ENCODE results near the gene PPFIBP1. TPM values are rescaled to one million over a fixed set of nuclear protein-coding genes. Genes with fewer than 3 reads are reported as not detected.
A peak's percentile ranks its signal among the peaks of the same experiment; 100 is the strongest.
"Not testable (repeated sequence)": the region's sequence is repeated elsewhere in the genome, so short reads cannot be mapped to it uniquely, and the experiment has no call there.

PPFIBP1 gene
- polyA plus RNA-seq, 1 of the 3 experiments (the other 2 are of a cell fraction): 55.0 TPM

DNA sequence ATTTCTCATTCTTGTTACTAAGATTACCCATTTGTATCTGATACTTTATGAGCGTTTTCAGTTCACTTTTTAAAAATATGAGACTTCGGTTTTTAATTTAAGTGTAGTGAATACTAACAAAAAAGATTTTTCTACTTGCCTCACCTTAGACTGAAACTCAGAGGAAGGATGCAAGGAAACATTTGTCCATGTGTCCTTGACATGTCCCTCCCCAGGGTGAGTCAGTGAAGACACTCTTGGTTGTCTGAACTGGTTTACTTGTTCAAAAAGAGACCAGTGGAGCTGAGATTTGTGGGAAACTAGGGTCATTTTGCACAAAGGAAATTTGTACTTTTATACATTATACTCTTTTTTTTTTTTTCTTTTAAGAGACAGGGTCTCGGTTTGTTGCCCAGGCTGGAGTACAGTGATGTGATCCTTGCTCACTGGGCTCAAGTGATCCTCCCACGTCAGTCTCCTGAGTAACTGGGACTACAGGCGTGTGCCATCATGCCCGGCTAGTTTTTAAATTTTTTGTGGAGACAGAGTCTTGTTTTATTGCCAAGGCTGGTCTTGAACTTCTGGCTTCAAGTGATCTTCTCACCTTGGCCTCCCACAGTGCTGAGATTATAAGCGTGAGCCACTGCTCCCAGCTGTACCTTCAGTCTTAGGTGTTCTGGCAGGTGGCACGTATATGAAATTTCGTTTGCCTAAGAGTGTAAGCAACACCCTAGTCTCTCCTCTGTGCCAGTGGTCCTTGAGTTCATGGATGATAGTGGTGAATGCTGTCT is 56.7 kb downstream of the PPFIBP1 start:
- Histone ChIP-seq H3K4me3 (ENCODE audit: low read depth in 2 of 2, low read length in 1 of 2) (no peak overlapping the region), H3K9me3 (no peaks in the 10 kb centered on the region), H3K9ac (no peak overlapping the region), H3F3A (replicated peaks; ENCODE audit: insufficient read depth) (peaks cover 11% of the 10 kb centered on the region), H3K27ac (ENCODE audit: low read depth in 2 of 2, low read length in 1 of 2) (peak overlapping the region in 1 of 2 experiments; percentile 13; a peak in 2 of 4 replicates), H2AFZ (ENCODE audit: low read depth) (no peak overlapping the region), H3K79me2 (ENCODE audit: insufficient read depth) (peaks cover 100% of the 10 kb centered on the region), H3K4me1 (ENCODE audit: control insufficient read depth in 1 of 2, insufficient read depth in 2 of 2, low read depth in 1 of 2, low read length in 1 of 2) (peaks cover 0 to 40% of the 10 kb centered on the region in 2 experiments), H3K4me2 (no peak overlapping the region), H3K36me3 (replicated peaks in 1 of 2; ENCODE audit: control insufficient read depth in 1 of 2, insufficient read depth in 2 of 2, low read length in 1 of 2) (peaks cover 26 to 52% of the 10 kb centered on the region in 2 experiments), H3K27me3 (ENCODE audit: insufficient read depth) (no peaks in the 10 kb centered on the region), H4K20me1 (ENCODE audit: insufficient read depth) (no peaks in the 10 kb centered on the region), H3K9me2 (no peaks in the 10 kb centered on the region)
- no peak for TF ChIP-seq GABPA (IDR thresholded peaks at IDR 0.05; ENCODE audit: low read depth)
- TF ChIP-seq NRF1 (IDR thresholded peaks at IDR 0.05; ENCODE audit: low read depth, low read length): no peak
- no peak for TF ChIP-seq RFX5 (IDR thresholded peaks at IDR 0.05; ENCODE audit: low read length)
- no peak for TF ChIP-seq FOSL2 (IDR thresholded peaks at IDR 0.05; ENCODE audit: borderline replicate concordance, low read depth)
- no peak for TF ChIP-seq YY1 (IDR thresholded peaks at IDR 0.05; ENCODE audit: low read depth)
- TF ChIP-seq, protein P1, sequence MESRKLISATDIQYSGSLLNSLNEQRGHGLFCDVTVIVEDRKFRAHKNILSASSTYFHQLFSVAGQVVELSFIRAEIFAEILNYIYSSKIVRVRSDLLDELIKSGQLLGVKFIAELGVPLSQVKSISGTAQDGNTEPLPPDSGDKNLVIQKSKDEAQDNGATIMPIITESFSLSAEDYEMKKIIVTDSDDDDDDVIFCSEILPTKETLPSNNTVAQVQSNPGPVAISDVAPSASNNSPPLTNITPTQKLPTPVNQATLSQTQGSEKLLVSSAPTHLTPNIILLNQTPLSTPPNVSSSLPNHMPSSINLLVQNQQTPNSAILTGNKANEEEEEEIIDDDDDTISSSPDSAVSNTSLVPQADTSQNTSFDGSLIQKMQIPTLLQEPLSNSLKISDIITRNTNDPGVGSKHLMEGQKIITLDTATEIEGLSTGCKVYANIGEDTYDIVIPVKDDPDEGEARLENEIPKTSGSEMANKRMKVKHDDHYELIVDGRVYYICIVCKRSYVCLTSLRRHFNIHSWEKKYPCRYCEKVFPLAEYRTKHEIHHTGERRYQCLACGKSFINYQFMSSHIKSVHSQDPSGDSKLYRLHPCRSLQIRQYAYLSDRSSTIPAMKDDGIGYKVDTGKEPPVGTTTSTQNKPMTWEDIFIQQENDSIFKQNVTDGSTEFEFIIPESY (IDR thresholded peaks at IDR 0.05; ENCODE audit: borderline replicate concordance, low read depth): no peak
- TF ChIP-seq TEAD4 (IDR thresholded peaks at IDR 0.05; ENCODE audit: borderline replicate concordance, insufficient read depth): no peak
- TF ChIP-seq EZH2phosphoT487 (IDR thresholded peaks at IDR 0.05; ENCODE audit: borderline replicate concordance, low read depth): no peak
- TF ChIP-seq TAF1 (IDR thresholded peaks at IDR 0.05; ENCODE audit: borderline replicate concordance, low read depth, low read length): no peak
- TF ChIP-seq POLR2AphosphoS5 (IDR thresholded peaks at IDR 0.05; ENCODE audit: low read depth, low read length): no peak
- TF ChIP-seq, protein P2, sequence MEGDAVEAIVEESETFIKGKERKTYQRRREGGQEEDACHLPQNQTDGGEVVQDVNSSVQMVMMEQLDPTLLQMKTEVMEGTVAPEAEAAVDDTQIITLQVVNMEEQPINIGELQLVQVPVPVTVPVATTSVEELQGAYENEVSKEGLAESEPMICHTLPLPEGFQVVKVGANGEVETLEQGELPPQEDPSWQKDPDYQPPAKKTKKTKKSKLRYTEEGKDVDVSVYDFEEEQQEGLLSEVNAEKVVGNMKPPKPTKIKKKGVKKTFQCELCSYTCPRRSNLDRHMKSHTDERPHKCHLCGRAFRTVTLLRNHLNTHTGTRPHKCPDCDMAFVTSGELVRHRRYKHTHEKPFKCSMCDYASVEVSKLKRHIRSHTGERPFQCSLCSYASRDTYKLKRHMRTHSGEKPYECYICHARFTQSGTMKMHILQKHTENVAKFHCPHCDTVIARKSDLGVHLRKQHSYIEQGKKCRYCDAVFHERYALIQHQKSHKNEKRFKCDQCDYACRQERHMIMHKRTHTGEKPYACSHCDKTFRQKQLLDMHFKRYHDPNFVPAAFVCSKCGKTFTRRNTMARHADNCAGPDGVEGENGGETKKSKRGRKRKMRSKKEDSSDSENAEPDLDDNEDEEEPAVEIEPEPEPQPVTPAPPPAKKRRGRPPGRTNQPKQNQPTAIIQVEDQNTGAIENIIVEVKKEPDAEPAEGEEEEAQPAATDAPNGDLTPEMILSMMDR (IDR thresholded peaks at IDR 0.05): no peak
- no peak for TF ChIP-seq MXI1 (IDR thresholded peaks at IDR 0.05; ENCODE audit: low read depth, low read length)
- no peak for TF ChIP-seq RCOR1 (IDR thresholded peaks at IDR 0.05; ENCODE audit: low read length)
- no peak for TF ChIP-seq MEF2A (IDR thresholded peaks at IDR 0.05; ENCODE audit: borderline replicate concordance, low read depth)
- TF ChIP-seq SMC3 (IDR thresholded peaks at IDR 0.05; ENCODE audit: low read depth, low read length): no peak
- no peak for TF ChIP-seq JUND (IDR thresholded peaks at IDR 0.05)
- TF ChIP-seq, protein P3, sequence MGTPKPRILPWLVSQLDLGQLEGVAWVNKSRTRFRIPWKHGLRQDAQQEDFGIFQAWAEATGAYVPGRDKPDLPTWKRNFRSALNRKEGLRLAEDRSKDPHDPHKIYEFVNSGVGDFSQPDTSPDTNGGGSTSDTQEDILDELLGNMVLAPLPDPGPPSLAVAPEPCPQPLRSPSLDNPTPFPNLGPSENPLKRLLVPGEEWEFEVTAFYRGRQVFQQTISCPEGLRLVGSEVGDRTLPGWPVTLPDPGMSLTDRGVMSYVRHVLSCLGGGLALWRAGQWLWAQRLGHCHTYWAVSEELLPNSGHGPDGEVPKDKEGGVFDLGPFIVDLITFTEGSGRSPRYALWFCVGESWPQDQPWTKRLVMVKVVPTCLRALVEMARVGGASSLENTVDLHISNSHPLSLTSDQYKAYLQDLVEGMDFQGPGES (IDR thresholded peaks at IDR 0.05; ENCODE audit: low read depth, low read length): no peak
- TF ChIP-seq, protein P4, sequence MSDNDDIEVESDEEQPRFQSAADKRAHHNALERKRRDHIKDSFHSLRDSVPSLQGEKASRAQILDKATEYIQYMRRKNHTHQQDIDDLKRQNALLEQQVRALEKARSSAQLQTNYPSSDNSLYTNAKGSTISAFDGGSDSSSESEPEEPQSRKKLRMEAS (IDR thresholded peaks at IDR 0.05; ENCODE audit: low read depth): no peak
- TF ChIP-seq, protein P5, sequence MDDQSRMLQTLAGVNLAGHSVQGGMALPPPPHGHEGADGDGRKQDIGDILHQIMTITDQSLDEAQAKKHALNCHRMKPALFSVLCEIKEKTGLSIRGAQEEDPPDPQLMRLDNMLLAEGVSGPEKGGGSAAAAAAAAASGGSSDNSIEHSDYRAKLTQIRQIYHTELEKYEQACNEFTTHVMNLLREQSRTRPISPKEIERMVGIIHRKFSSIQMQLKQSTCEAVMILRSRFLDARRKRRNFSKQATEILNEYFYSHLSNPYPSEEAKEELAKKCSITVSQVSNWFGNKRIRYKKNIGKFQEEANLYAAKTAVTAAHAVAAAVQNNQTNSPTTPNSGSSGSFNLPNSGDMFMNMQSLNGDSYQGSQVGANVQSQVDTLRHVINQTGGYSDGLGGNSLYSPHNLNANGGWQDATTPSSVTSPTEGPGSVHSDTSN (IDR thresholded peaks at IDR 0.05): no peak
- TF ChIP-seq FOXM1 (IDR thresholded peaks at IDR 0.05; ENCODE audit: low read depth): no peak
- whole genome bisulfite sequencing (ENCODE audit: low lambda C conversion rate): 93% methylated on average over 9 of the region's 9 CpGs
- no peak for DNase-seq
- ChIA-PET POLR2A (no interaction called here), CTCF (interaction anchor here (0.7 kb wide), 1 partner anchor 20 kb away, joined by 3 read pairs; no protein-coding TSS in a partner anchor)

DNA sequence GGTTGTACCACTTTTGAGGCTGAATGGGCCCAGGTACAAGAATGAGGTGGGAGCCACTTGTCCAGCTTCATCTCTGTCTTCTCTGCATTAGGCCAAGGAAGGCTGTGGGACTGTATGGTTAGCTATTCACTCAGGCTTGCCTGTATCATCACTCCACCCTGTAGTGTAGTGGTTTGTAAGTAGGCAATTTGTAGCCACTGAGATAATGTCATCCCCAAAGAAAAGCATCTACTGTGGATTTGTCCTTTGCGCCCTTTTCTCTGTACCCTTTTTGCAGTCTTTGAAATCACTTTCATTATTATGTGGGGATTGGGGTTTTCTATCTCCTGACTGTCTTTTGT is 57.3 kb downstream of the PPFIBP1 start:
- DNase-seq; H3K9me2 ChIP-seq; H4K20me1 ChIP-seq (ENCODE audit: insufficient read depth); H3F3A ChIP-seq (replicated peaks; ENCODE audit: insufficient read depth); H3K27me3 ChIP-seq (ENCODE audit: insufficient read depth); H3K4me3 ChIP-seq (ENCODE audit: low read depth in 2 of 2, low read length in 1 of 2); H3K9me3 ChIP-seq; H3K4me2 ChIP-seq; H2AFZ ChIP-seq (ENCODE audit: low read depth); POLR2A ChIA-PET; H3K9ac ChIP-seq: not testable (repeated sequence)
- Histone ChIP-seq H3K27ac (ENCODE audit: low read depth in 2 of 2, low read length in 1 of 2) (peak overlapping the region in 1 of 2 experiments; percentile 24; a peak in 2 of 4 replicates), H3K4me1 (ENCODE audit: control insufficient read depth in 1 of 2, insufficient read depth in 2 of 2, low read depth in 1 of 2, low read length in 1 of 2) (peaks cover 0 to 37% of the 10 kb centered on the region in 2 experiments), H3K79me2 (ENCODE audit: insufficient read depth) (peaks cover 100% of the 10 kb centered on the region), H3K36me3 (replicated peaks in 1 of 2; ENCODE audit: control insufficient read depth in 1 of 2, insufficient read depth in 2 of 2, low read length in 1 of 2) (peaks cover 26 to 52% of the 10 kb centered on the region in 2 experiments)
- CTCF ChIA-PET: interaction anchor here (0.6 kb wide), 1 partner anchor 277 kb away, joined by 3 read pairs; no protein-coding TSS in a partner anchor
- WGBS (ENCODE audit: low lambda C conversion rate): 100% methylated on average over 1 of the region's 1 CpG

Measured in SK-N-SH (cell line).